ENCODE data around the gene G3BP1.
A peak's percentile ranks its signal among the peaks of the same experiment; 100 is the strongest.
"Not testable (repeated sequence)": the region's sequence is repeated elsewhere in the genome, so short reads cannot be mapped to it uniquely, and the experiment has no call there.

Gene G3BP1

GRCh38 chr5:151772029-151772845 lies 483 bp downstream of the G3BP1 start:
- H3K36me3 Mint-ChIP-seq, result peaks cover 37% of the 10 kb centered on the region
- H3K4me3 Mint-ChIP-seq, result no peak overlapping the region
- peak; percentile 33 to 81 for DNase-seq (ENCODE audit: low spot score in 2 of 2)
- H3K9me3 Mint-ChIP-seq, result no peaks in the 10 kb centered on the region
- peaks cover 32% of the 10 kb centered on the region for H3K4me1 Mint-ChIP-seq
- no peak overlapping the region for H3K27ac Mint-ChIP-seq
- ATAC-seq, result peak; percentile 1

GRCh38 chr5:151772846-151773561 lies 1.2 kb downstream of the G3BP1 start:
- no peak for DNase-seq (ENCODE audit: low spot score in 2 of 2)
- H3K27ac Mint-ChIP-seq, result no peak overlapping the region
- H3K9me3 Mint-ChIP-seq, result no peaks in the 10 kb centered on the region
- H3K36me3 Mint-ChIP-seq, result peaks cover 44% of the 10 kb centered on the region
- ATAC-seq, result no peak
- H3K4me1 Mint-ChIP-seq, result peaks cover 40% of the 10 kb centered on the region
- no peak overlapping the region for H3K4me3 Mint-ChIP-seq

GRCh38 chr5:151773951-151774350 lies 2.2 kb downstream of the G3BP1 start:
- ATAC-seq (no peak), DNase-seq (ENCODE audit: low spot score in 2 of 2) (no peak)
- H3K27ac Mint-ChIP-seq, result no peak overlapping the region
- no peak overlapping the region for H3K4me3 Mint-ChIP-seq
- no peaks in the 10 kb centered on the region for H3K9me3 Mint-ChIP-seq
- peaks cover 54% of the 10 kb centered on the region for H3K36me3 Mint-ChIP-seq
- peaks cover 46% of the 10 kb centered on the region for H3K4me1 Mint-ChIP-seq

DNA sequence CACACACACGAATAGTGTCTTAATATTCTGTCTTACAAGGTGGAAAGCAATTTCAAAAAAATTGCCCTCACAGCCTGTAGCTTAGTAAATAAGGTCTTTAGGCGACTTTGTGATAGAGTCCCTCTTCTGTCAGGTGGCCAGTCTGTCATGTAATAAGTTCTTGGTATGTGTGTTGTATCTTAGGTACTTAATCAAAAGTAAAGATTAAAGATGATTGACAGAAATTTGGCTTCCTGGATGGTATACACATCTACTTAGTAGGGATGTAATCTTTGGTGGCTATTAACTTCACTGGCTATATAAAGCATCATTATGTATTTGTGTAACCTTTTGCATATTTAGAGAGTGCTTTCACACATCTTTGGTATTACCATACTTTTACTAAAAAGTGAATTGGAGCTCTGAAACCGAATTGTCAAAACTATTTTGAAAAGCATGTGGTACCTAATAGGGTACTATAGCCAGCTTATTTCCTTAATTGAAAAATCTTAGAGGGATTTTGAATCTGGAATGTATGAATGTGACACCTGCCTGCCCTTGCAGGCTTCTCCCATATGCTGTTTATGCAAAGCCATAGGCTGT lies 3.4 kb downstream of the G3BP1 start:
- no peak overlapping the region for H3K4me3 Mint-ChIP-seq
- H3K4me1 Mint-ChIP-seq, result peaks cover 57% of the 10 kb centered on the region
- ATAC-seq (no peak), DNase-seq (ENCODE audit: low spot score in 2 of 2) (no peak)
- H3K9me3 Mint-ChIP-seq, result no peaks in the 10 kb centered on the region
- H3K27ac Mint-ChIP-seq, result peak overlapping the region; percentile 39
- peaks cover 65% of the 10 kb centered on the region for H3K36me3 Mint-ChIP-seq

DNA sequence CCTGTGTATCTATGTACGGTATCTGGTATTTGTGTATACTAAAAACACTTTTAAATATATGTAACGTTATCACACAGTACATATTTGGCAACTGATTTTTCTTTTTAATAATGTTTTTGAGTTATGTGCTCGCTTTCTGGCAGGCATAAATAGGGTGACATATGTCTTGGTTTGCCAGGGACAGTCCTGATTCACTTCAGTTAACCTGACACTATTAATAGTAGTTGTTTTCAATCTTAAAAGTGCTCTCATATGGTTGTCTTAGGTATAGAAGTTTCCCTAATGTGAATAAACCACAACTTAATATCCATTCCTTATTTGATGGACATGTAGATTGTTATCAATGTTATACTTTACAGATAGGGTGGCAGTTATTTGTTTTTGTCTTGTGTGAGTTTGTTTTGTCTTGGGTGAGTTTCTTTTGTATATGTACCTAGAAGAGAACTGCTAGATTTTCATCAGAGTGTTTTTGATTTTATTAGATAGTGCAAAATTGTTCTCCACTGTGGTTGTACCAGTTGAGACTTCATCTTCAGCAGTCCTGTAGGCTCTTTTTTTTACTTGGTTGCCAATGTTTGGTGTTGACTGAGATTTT lies 7.9 kb downstream of the G3BP1 start:
- DNase-seq (ENCODE audit: low spot score in 2 of 2), result no peak
- peaks cover 80% of the 10 kb centered on the region for H3K36me3 Mint-ChIP-seq
- no peaks in the 10 kb centered on the region for H3K9me3 Mint-ChIP-seq
- peaks cover 64% of the 10 kb centered on the region for H3K4me1 Mint-ChIP-seq
- H3K27ac Mint-ChIP-seq, result peak overlapping the region; percentile 46
- no peak overlapping the region for H3K4me3 Mint-ChIP-seq
- ATAC-seq, result no peak

DNA sequence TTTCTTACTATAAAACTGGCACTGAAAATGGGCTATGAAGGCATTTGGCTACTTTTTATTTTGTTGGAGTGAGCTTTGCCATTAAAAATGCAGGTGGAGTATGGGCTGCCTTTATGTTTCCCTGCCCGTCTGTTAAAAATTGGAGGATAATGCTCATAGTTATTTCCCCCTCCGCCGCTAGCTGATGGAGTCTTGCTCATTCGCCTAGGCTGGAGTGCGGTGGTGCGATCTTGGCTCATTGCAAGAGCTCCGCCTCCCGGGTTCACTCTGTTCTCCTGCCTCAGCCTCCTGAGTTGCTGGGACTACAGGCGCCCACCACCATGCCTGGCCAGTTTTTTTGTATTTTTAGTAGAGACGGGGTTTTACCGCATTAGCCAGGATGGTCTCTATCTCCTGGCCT lies 8.6 kb downstream of the G3BP1 start:
- H3K9me3 Mint-ChIP-seq, result no peaks in the 10 kb centered on the region
- H3K4me3 Mint-ChIP-seq, result no peak overlapping the region
- peaks cover 78% of the 10 kb centered on the region for H3K36me3 Mint-ChIP-seq
- ATAC-seq, result no peak
- peaks cover 62% of the 10 kb centered on the region for H3K4me1 Mint-ChIP-seq
- H3K27ac Mint-ChIP-seq, result no peak overlapping the region
- no peak for DNase-seq (ENCODE audit: low spot score in 2 of 2)

DNA sequence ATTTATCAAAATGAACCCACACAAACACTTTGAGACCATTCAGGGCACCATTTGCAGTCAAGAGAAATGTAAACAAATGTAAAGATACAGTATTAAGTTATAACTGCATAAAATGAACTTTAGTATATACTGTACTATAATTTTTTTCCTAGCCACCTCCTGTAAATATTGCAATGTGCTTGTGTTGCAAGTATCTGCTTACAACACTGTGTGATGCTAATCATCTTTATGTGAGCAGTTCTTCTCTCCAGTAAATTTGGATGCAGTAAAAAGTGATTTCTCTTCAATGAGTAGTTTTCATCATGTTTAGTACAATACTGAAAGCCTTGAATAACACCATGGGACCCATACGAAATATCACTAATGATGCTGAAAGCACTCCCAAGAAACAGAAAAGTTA lies 9.4 kb downstream of the G3BP1 start:
- no peaks in the 10 kb centered on the region for H3K9me3 Mint-ChIP-seq
- ATAC-seq, result no peak
- DNase-seq (ENCODE audit: low spot score in 2 of 2), result no peak
- peak overlapping the region; percentile 51 for H3K27ac Mint-ChIP-seq
- H3K4me1 Mint-ChIP-seq, result peaks cover 62% of the 10 kb centered on the region
- H3K4me3 Mint-ChIP-seq, result no peak overlapping the region
- H3K36me3 Mint-ChIP-seq, result peaks cover 78% of the 10 kb centered on the region

DNA sequence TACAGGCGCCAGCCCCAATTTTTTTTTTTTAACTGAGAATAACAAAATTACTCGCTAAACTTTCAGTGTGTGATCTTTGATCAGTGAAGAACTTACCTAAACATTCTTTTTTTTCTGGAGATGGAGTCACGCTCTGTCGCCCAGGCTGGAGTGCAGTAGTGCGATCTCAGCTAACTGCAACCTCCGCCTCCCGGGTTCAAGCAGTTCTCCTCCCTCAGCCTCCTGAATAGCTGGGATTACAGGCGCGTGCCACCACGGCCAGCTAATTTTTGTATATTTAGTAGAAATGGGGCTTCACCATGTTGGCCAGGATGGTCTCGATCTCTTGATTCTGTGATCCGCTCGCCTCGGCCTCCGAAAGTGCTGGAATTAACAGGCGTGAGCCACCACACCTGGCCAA lies 11.9 kb downstream of the G3BP1 start:
- H3K4me1 Mint-ChIP-seq, result peaks cover 46% of the 10 kb centered on the region

DNA sequence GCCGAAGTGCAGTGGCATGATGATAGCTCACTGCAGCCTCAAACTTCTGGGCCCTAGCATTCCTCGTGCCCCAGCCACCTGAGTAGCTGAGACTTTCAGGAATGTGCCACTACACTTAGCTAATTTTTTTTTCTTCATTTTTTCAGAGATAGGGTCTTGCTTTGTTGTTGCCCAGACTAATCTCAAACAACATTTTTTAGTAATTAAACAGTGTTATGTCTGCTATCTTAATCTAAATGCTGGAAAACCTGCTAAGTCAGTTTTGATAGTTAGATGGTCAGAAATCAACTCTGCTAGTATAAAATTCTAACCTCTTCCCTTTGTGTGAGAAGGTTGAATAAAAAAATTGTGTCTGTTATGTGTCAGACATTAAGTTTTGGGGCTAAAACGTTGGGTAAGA lies 12.4 kb downstream of the G3BP1 start:
- Mint-ChIP-seq H3K9me3 (no peaks in the 10 kb centered on the region), H3K4me3 (no peak overlapping the region), H3K36me3 (peaks cover 78% of the 10 kb centered on the region), H3K4me1 (peaks cover 42% of the 10 kb centered on the region), H3K27ac (peak overlapping the region; percentile 50)
- ATAC-seq (no peak), DNase-seq (ENCODE audit: low spot score in 2 of 2) (no peak)

More for the DNA sequence above, 11.9 kb downstream of the G3BP1 start:
- not testable (repeated sequence) for DNase-seq (ENCODE audit: low spot score in 2 of 2); H3K9me3 Mint-ChIP-seq; H3K4me3 Mint-ChIP-seq; ATAC-seq; H3K27ac Mint-ChIP-seq
- H3K36me3 Mint-ChIP-seq, result peaks cover 78% of the 10 kb centered on the region

DNA sequence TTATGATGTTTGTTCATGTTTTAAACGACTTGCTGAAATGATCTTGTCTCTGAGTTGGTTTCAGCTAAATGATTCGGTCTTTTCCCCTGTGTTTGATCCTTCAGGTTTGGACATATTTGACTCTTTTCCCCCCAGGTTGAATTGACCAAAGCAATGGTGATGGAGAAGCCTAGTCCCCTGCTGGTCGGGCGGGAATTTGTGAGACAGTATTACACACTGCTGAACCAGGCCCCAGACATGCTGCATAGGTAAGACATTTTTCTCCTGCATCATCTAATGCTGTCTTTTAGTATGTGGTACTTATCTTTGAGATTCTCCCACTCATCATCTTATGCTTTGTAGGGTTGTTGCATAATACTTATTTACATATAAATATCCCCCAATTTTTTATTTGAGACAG lies 14.7 kb downstream of the G3BP1 start:
- peaks cover 81% of the 10 kb centered on the region for H3K36me3 Mint-ChIP-seq
- H3K4me3 Mint-ChIP-seq, result no peak overlapping the region
- DNase-seq (ENCODE audit: low spot score in 2 of 2) (no peak), ATAC-seq (no peak)
- H3K27ac Mint-ChIP-seq, result peak overlapping the region; percentile 68
- peaks cover 25% of the 10 kb centered on the region for H3K4me1 Mint-ChIP-seq
- no peaks in the 10 kb centered on the region for H3K9me3 Mint-ChIP-seq

GRCh38 chr5:151787817-151788216 lies 16.1 kb downstream of the G3BP1 start:
- no peak overlapping the region for H3K4me3 Mint-ChIP-seq
- DNase-seq (ENCODE audit: low spot score in 2 of 2) (no peak), ATAC-seq (no peak)
- peaks cover 93% of the 10 kb centered on the region for H3K36me3 Mint-ChIP-seq
- H3K27ac Mint-ChIP-seq, result no peak overlapping the region
- peaks cover 26% of the 10 kb centered on the region for H3K4me1 Mint-ChIP-seq
- no peaks in the 10 kb centered on the region for H3K9me3 Mint-ChIP-seq

DNA sequence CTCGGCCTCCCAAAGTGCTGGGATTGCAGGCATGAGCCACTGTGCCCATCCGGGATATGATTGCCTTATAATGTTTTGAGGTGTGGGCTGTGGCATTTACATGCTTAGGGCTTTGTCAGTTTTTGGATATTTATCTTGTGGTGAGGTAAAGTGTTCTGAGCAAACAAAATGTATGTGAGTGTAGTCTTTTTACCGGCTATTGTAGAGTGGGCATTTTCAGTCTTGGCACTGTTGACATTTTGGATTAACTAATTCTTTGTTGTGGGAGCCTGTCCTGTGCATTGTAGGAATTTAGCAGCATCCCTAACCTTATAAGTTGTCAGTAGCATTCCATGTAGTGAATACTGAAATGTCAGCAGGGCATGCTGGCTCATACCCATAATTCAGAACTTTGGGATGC lies 21.6 kb downstream of the G3BP1 start:
- Mint-ChIP-seq H3K27ac (no peak overlapping the region), H3K4me1 (peaks cover 14% of the 10 kb centered on the region), H3K9me3 (no peaks in the 10 kb centered on the region), H3K36me3 (peaks cover 100% of the 10 kb centered on the region), H3K4me3 (no peak overlapping the region)
- no peak for DNase-seq (ENCODE audit: low spot score in 2 of 2)
- no peak for ATAC-seq

DNA sequence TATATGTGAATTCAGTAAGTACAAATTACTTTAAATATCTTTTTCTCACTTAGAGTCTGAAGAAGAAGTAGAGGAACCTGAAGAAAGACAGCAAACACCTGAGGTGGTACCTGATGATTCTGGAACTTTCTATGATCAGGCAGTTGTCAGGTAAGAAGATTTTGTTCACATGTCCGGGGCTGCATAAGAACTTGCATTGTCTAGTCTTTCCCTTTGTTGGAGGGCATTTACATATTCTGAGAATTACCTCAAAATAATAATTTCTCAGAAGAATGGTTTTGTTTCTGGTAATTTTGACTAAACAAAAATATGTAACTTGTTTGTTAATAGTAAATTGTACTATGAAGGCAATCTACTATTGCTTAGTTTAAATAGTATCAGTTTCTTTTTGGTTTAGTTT lies 23.7 kb downstream of the G3BP1 start:
- H3K4me3 Mint-ChIP-seq, result no peak overlapping the region
- H3K9me3 Mint-ChIP-seq, result no peaks in the 10 kb centered on the region
- DNase-seq (ENCODE audit: low spot score in 2 of 2) (no peak), ATAC-seq (no peak)
- peaks cover 100% of the 10 kb centered on the region for H3K36me3 Mint-ChIP-seq
- peaks cover 23% of the 10 kb centered on the region for H3K4me1 Mint-ChIP-seq
- no peak overlapping the region for H3K27ac Mint-ChIP-seq

GRCh38 chr5:151798674-151799073 lies 26.9 kb downstream of the G3BP1 start:
- Mint-ChIP-seq H3K9me3 (no peaks in the 10 kb centered on the region), H3K27ac (peak overlapping the region; percentile 18), H3K36me3 (peaks cover 100% of the 10 kb centered on the region), H3K4me1 (peaks cover 16% of the 10 kb centered on the region), H3K4me3 (no peak overlapping the region)
- no peak for ATAC-seq
- no peak for DNase-seq (ENCODE audit: low spot score in 2 of 2)

DNA sequence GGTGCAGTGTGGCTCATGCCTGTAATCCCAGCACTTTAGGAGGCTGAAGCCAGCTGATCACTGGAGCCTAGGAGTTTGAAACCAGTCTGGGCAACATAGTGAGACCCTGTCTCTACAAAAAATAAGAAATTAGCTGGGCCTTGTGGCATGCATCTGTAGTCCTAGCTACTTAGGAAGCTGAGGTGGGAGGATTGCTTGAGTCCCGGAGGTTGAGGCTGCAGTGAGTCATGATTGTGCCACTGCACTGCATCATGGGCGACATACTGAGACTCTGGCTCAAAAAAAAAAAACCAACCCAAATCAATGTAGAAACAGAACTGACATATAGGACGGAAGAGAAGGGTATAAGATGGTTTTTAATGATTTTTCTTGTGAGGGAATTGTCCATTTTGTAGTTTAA lies 27.7 kb downstream of the G3BP1 start:
- Mint-ChIP-seq H3K4me3 (no peak overlapping the region), H3K4me1 (peaks cover 16% of the 10 kb centered on the region), H3K36me3 (peaks cover 100% of the 10 kb centered on the region), H3K9me3 (no peaks in the 10 kb centered on the region), H3K27ac (peak overlapping the region; percentile 23)
- peak; percentile 70 for ATAC-seq
- DNase-seq (ENCODE audit: low spot score in 2 of 2), result no peak
